Endothelial cell of umbilical vein (primary cell): ENCODE results near the gene SLC49A4. TPM values are rescaled to one million over a fixed set of nuclear protein-coding genes. Genes with fewer than 3 reads are reported as not detected.

ENCODE experiments used
- BruUV-seq: library from RNA; stranded (reverse); fragments of 400-500 nt; replicated peaks from 2 replicates; lab custom pipeline; 2021; lab: Mats Ljungman, UMichigan
- CTCF ChIA-PET: fragments of 300-600, 350-600 bp; sonication (Branson Sonifier 250); formaldehyde crosslinking; loops from one replicate; lab custom pipeline; 2021; ENCODE audit warnings: antibody characterized with exemption, inconsistent platforms; lab: Charles Lee
- POLR2A ChIA-PET: fragments of 300-600, 350-600 bp; sonication (Branson Sonifier 250); formaldehyde crosslinking; loops from one replicate; lab custom pipeline; 2021; ENCODE audit warnings: antibody characterized with exemption, inconsistent platforms; lab: Charles Lee
- DNase-seq: peaks from one replicate; pipeline ENCODE4 v3.0.0-alpha.2; 2011; ENCODE audit warnings: low read depth, low spot score
- FAIRE-seq: peaks from 2 replicates; lab custom pipeline; 2011; peaks lifted over from hg19 to GRCh38; lab: Jason Lieb, UNC
- H2AFZ ChIP-seq: 2 replicates; pipeline ENCODE4 v1.6.0; 2012; ENCODE audit warnings: low read depth, low read length, control low read depth, inconsistent platforms
- H3K27ac ChIP-seq: 2 replicates; pipeline ENCODE4 v1.5.1; 2011; ENCODE audit warnings: low read depth, mild to moderate bottlenecking, control low read depth, low read length, moderate library complexity; ENCODE audit not compliant: insufficient read depth
- H3K27me3 ChIP-seq, 2 experiments: 2 replicates each; pipeline versions ENCODE4 v1.6.0 to v1.6.1; 2011; ENCODE audit warnings: low read length in 2 of 2, mixed read lengths in 1 of 2; ENCODE audit not compliant: control insufficient read depth in 2 of 2, insufficient read depth in 2 of 2
- H3K36me3 ChIP-seq, 2 experiments: 2 replicates in 1 of 2; 3 replicates in 1 of 2; pipeline ENCODE4 v1.5.1; 2011; ENCODE audit warnings: low read length in 2 of 2, mild to moderate bottlenecking in 1 of 2, moderate library complexity in 1 of 2; ENCODE audit not compliant: control insufficient read depth in 2 of 2, insufficient read depth in 2 of 2; ENCODE audit errors: extremely low read depth in 1 of 2
- H3K4me1 ChIP-seq: 3 replicates; pipeline ENCODE4 v1.5.1; 2011; ENCODE audit warnings: mild to moderate bottlenecking, low read length; ENCODE audit not compliant: control insufficient read depth, insufficient read depth; ENCODE audit errors: extremely low read depth
- H3K4me2 ChIP-seq: 2 replicates; pipeline ENCODE4 v1.6.1; 2011; ENCODE audit warnings: low read length, control low read depth, mixed read lengths; ENCODE audit not compliant: insufficient read depth
- H3K4me3 ChIP-seq, 3 experiments: fragments of 200-600 bp in 1 of 3; sonication (generic), shearing (Covaris generic) in 1 of 3; replicated peaks in 1 of 3; 2 replicates each; pipeline ENCODE4 v1.5.1; 2011 to 2016; ENCODE audit warnings: control low read depth in 3 of 3, low read length in 3 of 3, mild to moderate bottlenecking in 2 of 3, inconsistent platforms in 1 of 3, low read depth in 1 of 3, moderate library complexity in 1 of 3; ENCODE audit not compliant: insufficient read depth in 1 of 3
- H3K79me2 ChIP-seq: 2 replicates; pipeline ENCODE4 v1.6.0; 2012; ENCODE audit warnings: low read length, inconsistent platforms; ENCODE audit not compliant: control insufficient read depth, insufficient read depth
- H3K9ac ChIP-seq: replicated peaks from 2 replicates; pipeline ENCODE3; 2011; ENCODE audit warnings: low read length, control low read depth; ENCODE audit not compliant: insufficient read depth; ENCODE audit errors: extremely low read depth
- H3K9me1 ChIP-seq: replicated peaks from 3 replicates; pipeline ENCODE4 v1.6.0; 2011; ENCODE audit warnings: mild to moderate bottlenecking, low read length; ENCODE audit not compliant: control insufficient read depth, insufficient read depth; ENCODE audit errors: extremely low read depth
- H3K9me3 ChIP-seq: replicated peaks from 2 replicates; pipeline ENCODE4 v1.5.1; 2012; ENCODE audit warnings: low read length, inconsistent platforms; ENCODE audit not compliant: control insufficient read depth, insufficient read depth
- H4K20me1 ChIP-seq: replicated peaks from 2 replicates; pipeline ENCODE3; 2011; ENCODE audit warnings: mild to moderate bottlenecking, low read length; ENCODE audit not compliant: control insufficient read depth, insufficient read depth; ENCODE audit errors: extremely low read depth
- EZH2 ChIP-seq: IDR thresholded peaks from 2 replicates; pipeline ENCODE4 v1.6.1; 2012; ENCODE audit warnings: borderline replicate concordance, low read depth, mild to moderate bottlenecking, moderate library complexity, low read length, inconsistent platforms; ENCODE audit not compliant: severe bottlenecking
- FOS ChIP-seq: IDR thresholded peaks from 2 replicates; pipeline ENCODE4 v1.6.1; 2011; ENCODE audit warnings: mild to moderate bottlenecking, low read length, moderate library complexity, borderline replicate concordance; ENCODE audit not compliant: insufficient read depth
- JUN ChIP-seq: IDR thresholded peaks from 2 replicates; pipeline ENCODE4 v1.6.1; 2011; ENCODE audit warnings: borderline replicate concordance, low read depth; ENCODE audit not compliant: insufficient read length, insufficient read depth
- MYC ChIP-seq: IDR thresholded peaks from one replicate; pipeline ENCODE4 v1.6.1; 2011; ENCODE audit warnings: mild to moderate bottlenecking, low read depth, low read length
- POLR2A ChIP-seq: IDR thresholded peaks from 2 replicates; pipeline ENCODE4 v1.6.1; 2012; ENCODE audit warnings: low read depth, mild to moderate bottlenecking, control low read depth, low read length
- POLR2AphosphoS5 ChIP-seq: IDR thresholded peaks from 2 replicates; pipeline ENCODE4 v1.6.1; 2012; ENCODE audit warnings: low read depth, mild to moderate bottlenecking, control low read depth, low read length, moderate library complexity; ENCODE audit not compliant: insufficient read depth
- dilution Hi-C: fragments of 300-500 bp; cut with MboI; formaldehyde crosslinking; loops from one replicate; pipeline ENCODE4 v1.15.0; 2019; ENCODE audit warnings: low sequenced_read_pairs; ENCODE audit not compliant: extremely low pct_ligation_motif_present
- intact Hi-C: fragments of 100-400 bp; cut with micrococcal nuclease; formaldehyde crosslinking; loops from one replicate; pipeline ENCODE4 v1.10.0; 2022
- polyA plus RNA-seq, 4 experiments: library from polyadenylated mRNA; depleted of rRNA in 3 of 4; stranded (reverse) in 3 of 4; unstranded in 1 of 4; fragments of >200 nt; gene quantifications; 2 replicates each; pipeline versions ENCODE4 v1.2.1 to v1.2.3, GENCODE V29; 2011 to 2012; ENCODE audit warnings: missing spikeins in 1 of 4
- total RNA-seq: library from RNA; stranded (reverse); gene quantifications from 2 replicates; pipeline ENCODE4 v1.2.3, GENCODE V29; 2021
- TF ChIP-seq, protein P1 (sequence below), 2 donors: IDR thresholded peaks; 1 replicate in 1 of 2; 2 replicates in 1 of 2; pipeline ENCODE4 v1.5.1; 2011; ENCODE audit warnings: low read length in 2 of 2, mild to moderate bottlenecking in 2 of 2, moderate library complexity in 2 of 2, control low read depth in 1 of 2, inconsistent platforms in 1 of 2, low read depth in 1 of 2; ENCODE audit not compliant: insufficient read depth in 1 of 2; ENCODE audit errors: extremely low read depth in 1 of 2
- TF ChIP-seq, protein P2 (sequence below): IDR thresholded peaks from 2 replicates; pipeline ENCODE4 v1.6.1; 2011; ENCODE audit not compliant: insufficient read depth, insufficient read length

SLC49A4 gene
- total and polyA plus RNA-seq, 2 donors (not counting 3 experiments of a cell fraction or from before 2014, with no cell fraction given), result 10.9 to 11.6 TPM

- H3K4me1 ChIP-seq, result no peaks in the 10 kb centered on the region
- CTCF ChIA-PET, result interaction anchor here (0.7 kb wide), 1 partner anchor 135 kb away, joined by 3 read pairs; no protein-coding TSS in a partner anchor
- POLR2A ChIA-PET, result no interaction called here
- no peak overlapping the region for H3K4me2 ChIP-seq
- H3K36me3 ChIP-seq, result no peaks in the 10 kb centered on the region
- no peak overlapping the region for H3K9ac ChIP-seq
- intact Hi-C loops (no loop called here), dilution Hi-C loops (no loop called here)
- no peaks in the 10 kb centered on the region for H3K9me3 ChIP-seq
- H4K20me1 ChIP-seq, result no peaks in the 10 kb centered on the region
- no peak overlapping the region for H3K27ac ChIP-seq
- H3K4me3 ChIP-seq, result no peak overlapping the region
- no TSS peak for BruUV-seq
- H3K27me3 ChIP-seq, result peaks cover 0 to 2% of the 10 kb centered on the region in 2 experiments
- TF ChIP-seq JUN, result no peak
- no peak for TF ChIP-seq EZH2
- TF ChIP-seq, protein P1, sequence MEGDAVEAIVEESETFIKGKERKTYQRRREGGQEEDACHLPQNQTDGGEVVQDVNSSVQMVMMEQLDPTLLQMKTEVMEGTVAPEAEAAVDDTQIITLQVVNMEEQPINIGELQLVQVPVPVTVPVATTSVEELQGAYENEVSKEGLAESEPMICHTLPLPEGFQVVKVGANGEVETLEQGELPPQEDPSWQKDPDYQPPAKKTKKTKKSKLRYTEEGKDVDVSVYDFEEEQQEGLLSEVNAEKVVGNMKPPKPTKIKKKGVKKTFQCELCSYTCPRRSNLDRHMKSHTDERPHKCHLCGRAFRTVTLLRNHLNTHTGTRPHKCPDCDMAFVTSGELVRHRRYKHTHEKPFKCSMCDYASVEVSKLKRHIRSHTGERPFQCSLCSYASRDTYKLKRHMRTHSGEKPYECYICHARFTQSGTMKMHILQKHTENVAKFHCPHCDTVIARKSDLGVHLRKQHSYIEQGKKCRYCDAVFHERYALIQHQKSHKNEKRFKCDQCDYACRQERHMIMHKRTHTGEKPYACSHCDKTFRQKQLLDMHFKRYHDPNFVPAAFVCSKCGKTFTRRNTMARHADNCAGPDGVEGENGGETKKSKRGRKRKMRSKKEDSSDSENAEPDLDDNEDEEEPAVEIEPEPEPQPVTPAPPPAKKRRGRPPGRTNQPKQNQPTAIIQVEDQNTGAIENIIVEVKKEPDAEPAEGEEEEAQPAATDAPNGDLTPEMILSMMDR (IDR thresholded peaks at IDR 0.05; ENCODE audit: extremely low read depth in 1 of 2, insufficient read depth in 1 of 2, low read depth in 1 of 2, low read length in 2 of 2), result no peak
- TF ChIP-seq FOS, result no peak
- no peak for TF ChIP-seq POLR2A
- TF ChIP-seq MYC, result no peak
- TF ChIP-seq, protein P2, sequence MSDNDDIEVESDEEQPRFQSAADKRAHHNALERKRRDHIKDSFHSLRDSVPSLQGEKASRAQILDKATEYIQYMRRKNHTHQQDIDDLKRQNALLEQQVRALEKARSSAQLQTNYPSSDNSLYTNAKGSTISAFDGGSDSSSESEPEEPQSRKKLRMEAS, result no peak
- no peak for TF ChIP-seq POLR2AphosphoS5
- no peaks in the 10 kb centered on the region for H3K9me1 ChIP-seq
- peak; percentile 58 for FAIRE-seq
- no peak overlapping the region for H2AFZ ChIP-seq
- H3K79me2 ChIP-seq, result no peaks in the 10 kb centered on the region
- DNase-seq, result peak; percentile 25
Measured at GRCh38 chr3:122890077-122890719, 95.3 kb downstream of the SLC49A4 start.
